ENCODE measurements around the gene DEAF1.

The DEAF1 gene

GRCh38 chr11:621838-622237 lies 73.2 kb downstream of the DEAF1 start:
- no peaks in the 10 kb centered on the region for H3K9me3 Mint-ChIP-seq
- no peak overlapping the region for H3K4me3 Mint-ChIP-seq
- ATAC-seq (replicated peaks) (no peak), DNase-seq (no peak)
- H3K36me3 Mint-ChIP-seq (ENCODE audit: insufficient read depth), result peaks cover 23% of the 10 kb centered on the region
- peaks cover 0 to 3% of the 10 kb centered on the region in 2 donors for H3K4me1 Mint-ChIP-seq (ENCODE audit: low read depth in 2 of 2)
- H3K27me3 Mint-ChIP-seq, result peaks cover 7 to 24% of the 10 kb centered on the region in 2 donors
- H3K27ac Mint-ChIP-seq, result no peak overlapping the region

- Mint-ChIP-seq H3K36me3 (ENCODE audit: insufficient read depth) (peaks cover 22% of the 10 kb centered on the region), H3K9me3 (no peaks in the 10 kb centered on the region), H3K4me3 (no peak overlapping the region), H3K27me3 (peaks cover 7 to 24% of the 10 kb centered on the region in 2 donors), H3K4me1 (ENCODE audit: low read depth in 2 of 2) (peaks cover 2 to 5% of the 10 kb centered on the region in 2 donors), H3K27ac (no peak overlapping the region)
- DNase-seq (no peak), ATAC-seq (replicated peaks) (no peak)
These were observed 73.8 kb downstream of the DEAF1 start for GRCh38 chr11:620935-621814.

GRCh38 chr11:620201-620600 lies 74.8 kb downstream of the DEAF1 start:
- Mint-ChIP-seq H3K4me3 (no peak overlapping the region), H3K36me3 (ENCODE audit: insufficient read depth) (peaks cover 24% of the 10 kb centered on the region), H3K9me3 (no peaks in the 10 kb centered on the region), H3K27ac (no peak overlapping the region), H3K27me3 (peaks cover 7 to 22% of the 10 kb centered on the region in 2 donors), H3K4me1 (ENCODE audit: low read depth in 2 of 2) (peaks cover 6 to 8% of the 10 kb centered on the region in 2 donors)
- ATAC-seq (replicated peaks) (no peak), DNase-seq (no peak)

GRCh38 chr11:619628-620050 lies 75.4 kb downstream of the DEAF1 start:
- Mint-ChIP-seq H3K4me3 (no peak overlapping the region), H3K9me3 (no peaks in the 10 kb centered on the region), H3K27ac (no peak overlapping the region), H3K36me3 (ENCODE audit: insufficient read depth) (peaks cover 27% of the 10 kb centered on the region), H3K4me1 (ENCODE audit: low read depth in 2 of 2) (peaks cover 6 to 8% of the 10 kb centered on the region in 2 donors), H3K27me3 (peaks cover 7 to 16% of the 10 kb centered on the region in 2 donors)
- DNase-seq, result no peak
- no peak for ATAC-seq (replicated peaks)

- H3K4me3 Mint-ChIP-seq, result no peak overlapping the region
- no peak for ATAC-seq (replicated peaks)
- H3K9me3 Mint-ChIP-seq, result no peaks in the 10 kb centered on the region
- H3K27ac Mint-ChIP-seq, result peak overlapping the region in 1 of 2 donors; percentile 87
- DNase-seq, result no peak
- peaks cover 7 to 11% of the 10 kb centered on the region in 2 donors for H3K27me3 Mint-ChIP-seq
- peaks cover 6 to 11% of the 10 kb centered on the region in 2 donors for H3K4me1 Mint-ChIP-seq (ENCODE audit: low read depth in 2 of 2)
- peaks cover 32% of the 10 kb centered on the region for H3K36me3 Mint-ChIP-seq (ENCODE audit: insufficient read depth)
These were observed 76.0 kb downstream of the DEAF1 start for GRCh38 chr11:618856-619627.

- no peak overlapping the region for H3K4me3 Mint-ChIP-seq
- DNase-seq, result no peak
- H3K9me3 Mint-ChIP-seq, result no peaks in the 10 kb centered on the region
- peak overlapping the region in 1 of 2 donors; percentile 87 for H3K27ac Mint-ChIP-seq
- peaks cover 2 to 3% of the 10 kb centered on the region in 2 donors for H3K27me3 Mint-ChIP-seq
- H3K4me1 Mint-ChIP-seq (ENCODE audit: low read depth in 2 of 2), result peaks cover 6 to 12% of the 10 kb centered on the region in 2 donors
- ATAC-seq (replicated peaks), result no peak
- H3K36me3 Mint-ChIP-seq (ENCODE audit: insufficient read depth), result peaks cover 38% of the 10 kb centered on the region
These were observed 76.9 kb downstream of the DEAF1 start for GRCh38 chr11:617912-618682.

- Mint-ChIP-seq H3K4me1 (ENCODE audit: low read depth in 2 of 2) (peaks cover 6 to 17% of the 10 kb centered on the region in 2 donors), H3K4me3 (no peak overlapping the region), H3K9me3 (no peaks in the 10 kb centered on the region), H3K27me3 (no peaks in the 10 kb centered on the region), H3K36me3 (ENCODE audit: insufficient read depth) (peaks cover 41% of the 10 kb centered on the region), H3K27ac (no peak overlapping the region)
- no peak for ATAC-seq (replicated peaks)
- DNase-seq, result no peak
These were observed 77.7 kb downstream of the DEAF1 start for GRCh38 chr11:617199-617911.

- peak overlapping the region; percentile 85 to 87 for H3K4me3 Mint-ChIP-seq
- no peaks in the 10 kb centered on the region for H3K27me3 Mint-ChIP-seq
- peaks cover 49% of the 10 kb centered on the region for H3K36me3 Mint-ChIP-seq (ENCODE audit: insufficient read depth)
- ATAC-seq (replicated peaks) (no peak), DNase-seq (no peak)
- H3K27ac Mint-ChIP-seq, result peak overlapping the region; percentile 88 to 90
- no peaks in the 10 kb centered on the region for H3K9me3 Mint-ChIP-seq
- peaks cover 6 to 21% of the 10 kb centered on the region in 2 donors for H3K4me1 Mint-ChIP-seq (ENCODE audit: low read depth in 2 of 2)
These were observed 78.5 kb downstream of the DEAF1 start for GRCh38 chr11:616320-617198.

- H3K4me3 Mint-ChIP-seq, result peak within 1 kb of the TSS; percentile 85 to 87
- peak within 1 kb of the TSS; percentile 89 to 90 for H3K27ac Mint-ChIP-seq
- ATAC-seq (replicated peaks) (peak; percentile 80), DNase-seq (peak; percentile 81 to 82 (median 81))
- H3K4me1 Mint-ChIP-seq (ENCODE audit: low read depth in 2 of 2), result peaks cover 6 to 21% of the 10 kb centered on the region in 2 donors
- H3K36me3 Mint-ChIP-seq (ENCODE audit: insufficient read depth), result peaks cover 58% of the 10 kb centered on the region
- H3K9me3 Mint-ChIP-seq, result no peaks in the 10 kb centered on the region
- no peaks in the 10 kb centered on the region for H3K27me3 Mint-ChIP-seq
These were observed 79.3 kb downstream of the DEAF1 start, which contains the start of gene IRF7 for GRCh38 chr11:615504-616319. Gene IRF7, minus strand, starts transcription at chr11:615950. Its CDS starts 586 bp downstream, at chr11:615364.

GRCh38 chr11:614623-615503 lies 80.2 kb downstream of the DEAF1 start:
- ATAC-seq (replicated peaks), result no peak
- H3K27ac Mint-ChIP-seq, result peak overlapping the region; percentile 89 to 90

More at GRCh38 chr11:614623-615503, 80.2 kb downstream of the DEAF1 start:
- peaks cover 66% of the 10 kb centered on the region for H3K36me3 Mint-ChIP-seq (ENCODE audit: insufficient read depth)
- DNase-seq, result no peak
- H3K9me3 Mint-ChIP-seq, result no peaks in the 10 kb centered on the region
- no peaks in the 10 kb centered on the region for H3K27me3 Mint-ChIP-seq
- peak overlapping the region; percentile 85 to 87 for H3K4me3 Mint-ChIP-seq
- peaks cover 6 to 21% of the 10 kb centered on the region in 2 donors for H3K4me1 Mint-ChIP-seq (ENCODE audit: low read depth in 2 of 2)
